Measurements from ENCODE around the gene FUOM.
"Not testable (repeated sequence)": the region's sequence is repeated elsewhere in the genome, so short reads cannot be mapped to it uniquely, and the experiment has no call there.

FUOM gene

DNA sequence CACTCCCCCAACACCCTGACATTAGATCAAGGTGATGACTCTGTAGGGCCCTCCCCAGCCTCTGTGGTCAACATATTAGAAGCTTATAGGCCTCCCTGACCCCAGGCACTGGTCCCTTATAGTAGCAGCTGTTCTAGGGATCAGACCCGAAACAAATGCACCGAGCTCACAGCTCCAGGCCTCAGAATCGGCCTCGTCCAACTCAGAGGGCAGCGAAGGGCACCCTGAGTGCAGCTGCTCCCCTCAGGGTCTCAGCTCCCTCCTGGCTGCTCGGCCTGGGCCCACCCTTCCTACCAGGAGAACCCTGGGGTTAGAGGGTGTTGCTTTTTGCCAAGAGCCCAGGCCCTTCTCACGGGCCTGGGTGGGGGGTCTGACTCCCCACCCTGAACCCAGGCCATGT lies 10.3 kb upstream of the FUOM start:
- no peak for DNase-seq (ENCODE audit: low spot score)

DNA sequence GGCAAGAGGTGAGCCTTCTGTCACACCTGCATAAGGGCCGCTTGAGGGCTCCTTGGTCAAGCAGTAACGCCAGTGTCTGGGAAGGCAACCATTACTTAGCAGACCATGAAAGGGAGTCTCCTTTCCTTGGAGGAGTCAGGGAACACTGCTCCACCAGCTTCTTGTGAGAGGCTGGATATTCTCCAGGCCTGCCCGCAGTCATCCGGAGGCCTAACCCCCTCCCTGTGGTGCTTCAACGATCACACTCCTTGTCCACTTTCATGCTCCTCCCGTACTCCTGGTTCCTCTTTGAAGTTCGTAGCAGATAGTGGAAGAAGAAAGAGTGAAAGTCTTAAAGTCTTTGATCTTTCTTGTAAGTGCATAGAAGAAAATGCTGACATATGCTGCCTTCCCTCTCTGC lies 9.6 kb upstream of the FUOM start:
- not testable (repeated sequence) for DNase-seq (ENCODE audit: low spot score)

DNA sequence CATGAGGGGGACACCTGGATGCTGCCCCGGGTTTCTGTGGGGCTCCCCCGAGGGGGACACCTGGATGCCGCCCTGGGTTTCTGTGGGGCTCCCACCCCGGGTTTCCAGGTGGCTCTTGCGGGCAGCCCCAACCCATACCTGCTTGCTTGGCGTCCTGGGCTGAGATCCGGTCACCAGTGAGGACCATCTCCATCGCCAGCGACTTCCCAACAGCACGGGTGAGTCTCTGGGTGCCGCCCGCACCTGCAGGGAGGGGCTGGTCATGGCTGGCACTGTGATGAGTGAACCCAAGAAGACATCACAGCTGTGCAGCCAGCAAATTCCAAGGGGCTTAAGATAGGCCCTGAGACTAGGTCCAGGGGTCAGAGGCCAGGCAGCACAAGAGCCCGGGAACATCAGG lies 8.9 kb upstream of the FUOM start:
- no peak for DNase-seq (ENCODE audit: low spot score)

DNA sequence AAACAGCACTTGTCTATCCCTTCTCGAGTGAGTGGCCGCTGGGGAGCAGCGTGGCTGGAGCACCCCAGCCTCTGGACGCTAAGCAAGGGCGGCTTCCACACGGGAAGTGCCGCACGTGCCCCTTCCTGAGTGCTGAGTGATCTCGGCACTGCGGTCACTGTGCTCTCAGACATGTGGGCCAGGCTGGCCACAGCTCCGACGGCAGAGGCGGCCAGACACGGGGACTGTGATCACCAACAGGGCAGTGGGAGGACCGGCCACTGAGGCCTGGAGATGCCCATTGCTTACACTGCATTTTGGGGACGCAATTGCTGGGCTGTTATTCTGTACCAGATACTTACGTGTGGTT lies 8.3 kb upstream of the FUOM start:
- no peak for DNase-seq (ENCODE audit: low spot score)

DNA sequence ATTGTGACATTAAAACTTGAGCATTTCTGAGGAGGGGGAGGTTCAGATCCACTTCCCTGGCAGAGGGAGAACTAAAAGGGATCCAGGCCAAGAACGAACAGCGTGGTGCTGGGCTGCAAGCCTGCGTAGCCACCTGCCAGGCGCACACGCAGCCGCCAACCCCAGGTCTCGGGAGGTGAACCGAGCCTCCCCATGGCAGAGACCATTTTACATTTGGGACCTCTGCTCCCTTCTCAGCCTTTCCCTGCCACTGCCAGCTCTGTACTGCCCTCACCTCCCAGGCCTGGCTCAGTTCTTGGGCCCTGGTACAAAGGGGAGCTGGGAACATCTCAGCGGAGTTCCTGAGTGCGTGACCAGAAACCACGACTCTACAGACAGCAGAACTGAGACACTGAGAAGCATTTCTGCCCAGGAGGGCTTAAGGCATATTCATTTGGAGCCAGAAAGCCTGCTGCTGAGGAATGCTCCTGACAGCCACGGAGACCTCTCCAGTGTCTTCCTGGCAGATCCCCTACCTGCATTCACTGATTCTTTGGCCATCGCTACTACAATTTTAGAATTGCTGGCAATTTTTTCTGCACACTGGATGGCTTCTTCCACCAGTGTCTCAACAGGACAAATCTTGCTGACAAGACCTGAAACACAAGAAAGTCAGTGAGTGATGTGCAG lies 7.8 kb upstream of the FUOM start:
- DNase-seq (ENCODE audit: low spot score): no peak

DNA sequence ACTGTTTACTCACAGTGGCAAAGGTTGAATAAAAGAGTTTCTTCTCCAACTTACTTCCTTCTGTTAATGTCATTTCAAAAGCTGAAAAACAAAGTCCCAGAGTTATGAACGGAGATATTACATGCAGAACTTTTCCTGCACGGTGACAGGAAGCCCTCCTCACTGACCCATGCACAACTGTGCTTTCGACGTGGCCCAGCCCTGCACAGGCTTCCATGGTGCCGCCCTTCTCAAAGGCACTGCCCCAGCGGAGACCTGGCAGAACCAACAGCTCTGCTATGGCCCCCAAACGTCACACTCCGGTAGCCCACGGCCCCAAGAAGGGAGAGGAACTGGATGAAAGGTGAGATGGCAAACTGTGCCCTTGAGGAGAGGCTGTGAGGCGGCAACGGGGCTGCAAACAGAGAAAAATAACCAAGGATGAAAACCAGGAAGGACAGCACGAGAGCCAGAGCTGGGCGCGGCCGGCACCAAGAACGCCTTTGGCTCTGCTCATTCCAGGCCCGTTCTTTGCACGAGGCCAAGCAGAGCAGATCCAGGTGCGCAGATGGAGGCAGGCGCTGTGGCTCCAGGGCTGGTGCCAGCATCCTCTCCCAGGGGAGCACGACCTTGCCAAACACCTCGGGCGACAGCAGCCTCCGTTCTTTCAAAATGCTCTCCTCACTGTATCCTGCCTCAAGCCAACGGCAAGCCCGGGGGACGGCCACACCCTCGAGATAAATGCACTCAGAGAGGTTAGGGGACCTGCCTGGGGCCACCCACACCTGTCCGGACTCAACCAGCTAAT lies 7.0 kb upstream of the FUOM start:
- no peak for DNase-seq (ENCODE audit: low spot score)

DNA sequence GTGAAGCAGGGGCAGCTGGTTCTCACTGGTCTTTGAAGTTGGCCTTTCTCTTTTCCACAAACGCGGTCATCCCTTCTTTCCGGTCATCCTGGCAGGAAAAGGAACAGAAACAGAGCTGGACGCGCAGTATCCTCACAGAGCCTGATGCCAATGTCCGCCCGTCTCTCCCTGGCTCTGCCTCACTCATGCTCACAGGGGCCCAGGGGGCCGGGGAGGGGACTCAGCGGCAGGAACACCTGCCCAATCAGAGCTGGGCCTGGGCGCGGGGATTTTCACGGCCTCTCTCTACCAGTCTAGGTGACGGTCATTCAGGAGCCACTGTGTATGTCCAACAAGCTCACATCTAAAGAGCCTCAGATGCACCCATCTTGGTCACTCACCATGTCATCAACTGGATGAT lies 5.0 kb upstream of the FUOM start:
- no peak for DNase-seq (ENCODE audit: low spot score)

DNA sequence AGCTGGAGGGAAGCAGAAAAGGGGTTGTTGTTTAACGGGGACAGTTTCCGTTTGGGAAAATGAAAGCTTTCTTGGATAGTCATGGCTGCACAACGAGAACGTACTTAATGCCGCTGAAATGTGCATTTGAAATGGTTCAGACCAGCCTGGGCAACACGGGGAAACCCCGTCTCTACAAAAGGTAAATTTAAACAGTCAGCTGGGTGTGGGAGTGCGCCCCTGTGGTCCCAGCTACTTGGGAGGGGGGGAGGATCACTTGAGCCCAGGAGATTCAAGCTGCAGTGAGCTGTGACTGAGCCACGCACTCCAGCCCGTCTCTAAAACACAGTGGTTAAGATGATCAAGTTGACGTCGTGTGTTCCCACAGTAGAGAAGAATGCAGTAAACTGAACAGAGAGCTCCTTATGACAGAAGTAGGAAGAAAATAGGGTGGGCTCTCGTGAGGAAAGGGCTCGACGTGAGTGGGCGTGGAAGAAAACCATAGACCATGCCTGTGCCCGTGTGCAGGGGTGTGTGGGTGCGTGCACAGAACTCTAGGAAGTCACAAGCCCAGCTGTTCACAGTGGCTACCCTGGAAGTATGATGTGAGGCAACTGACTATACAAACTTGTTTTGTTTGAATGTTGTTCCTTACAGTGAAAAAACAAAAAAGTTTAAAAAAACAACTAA lies 4.1 kb upstream of the FUOM start:
- no peak for DNase-seq (ENCODE audit: low spot score)

DNA sequence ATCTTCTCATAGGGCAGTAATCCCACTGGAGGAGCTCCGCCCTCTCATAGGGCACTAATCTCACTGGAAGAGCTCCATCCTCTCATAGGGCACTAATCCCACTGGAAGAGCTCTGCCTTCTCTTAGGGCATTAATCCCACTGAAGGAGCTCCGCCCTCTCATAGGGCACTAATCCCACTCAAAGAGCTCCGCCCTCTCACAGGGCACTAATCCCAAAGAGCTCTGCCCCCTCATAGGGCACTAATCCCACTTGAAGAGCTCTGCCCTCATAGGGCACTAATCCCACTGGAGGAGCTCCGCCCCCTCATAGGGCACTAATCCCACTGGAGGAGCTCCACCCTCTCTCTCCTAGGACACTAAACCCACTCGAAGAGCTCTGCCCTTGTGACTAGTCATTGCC lies 3.4 kb upstream of the FUOM start:
- DNase-seq (ENCODE audit: low spot score): no peak

DNA sequence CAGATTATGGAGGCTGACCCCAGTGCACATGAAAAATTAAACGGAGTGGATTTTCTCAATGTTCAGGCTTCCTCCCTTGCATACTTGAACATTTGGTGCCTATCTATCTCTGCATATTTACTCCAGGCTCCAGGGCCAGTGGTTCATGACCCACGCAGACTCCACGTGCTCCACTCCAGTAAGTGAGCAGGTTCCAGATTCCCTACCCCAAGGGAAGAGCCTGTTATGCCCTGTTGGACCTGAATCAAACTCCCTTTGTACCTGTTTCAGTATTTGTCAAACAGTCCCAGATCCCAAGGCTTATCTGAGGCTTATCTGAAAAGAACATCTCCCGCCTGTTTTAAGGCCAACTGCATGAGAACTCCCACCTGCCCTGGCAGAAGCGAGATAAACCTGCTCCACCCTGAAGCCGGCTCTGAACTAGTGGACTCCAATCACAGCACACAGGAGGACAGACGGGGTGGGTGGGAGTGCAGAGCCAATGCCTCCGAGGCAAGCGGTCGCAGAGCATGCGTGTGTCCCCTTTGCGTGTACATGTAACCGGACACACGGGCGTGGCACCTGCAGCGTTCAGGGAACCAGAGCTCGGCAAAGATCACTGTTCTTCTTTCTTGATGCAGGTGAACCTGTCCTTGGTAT lies 2.3 kb upstream of the FUOM start:
- DNase-seq (ENCODE audit: low spot score): no peak

DNA sequence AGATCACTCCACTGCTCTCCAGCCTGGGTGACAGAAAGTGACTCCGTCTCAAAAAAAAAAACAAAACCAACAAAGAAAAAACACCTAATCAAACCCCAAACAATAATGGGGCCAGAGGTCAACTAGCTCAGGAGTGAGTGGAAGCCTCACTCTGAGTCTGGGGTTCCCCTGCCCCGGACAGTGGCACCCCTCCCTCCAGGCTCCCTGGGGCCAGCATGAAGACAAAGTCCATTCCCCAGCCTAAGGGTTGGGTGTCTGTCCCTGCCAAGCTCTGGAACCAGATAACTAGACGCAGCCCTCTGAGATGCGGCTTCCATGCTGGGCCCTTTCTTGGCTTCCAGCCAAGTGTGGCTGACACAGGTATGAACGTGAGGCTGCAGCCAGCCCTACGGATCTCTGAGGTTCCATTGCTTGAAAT lies 1.7 kb upstream of the FUOM start:
- no peak for DNase-seq (ENCODE audit: low spot score)

DNA sequence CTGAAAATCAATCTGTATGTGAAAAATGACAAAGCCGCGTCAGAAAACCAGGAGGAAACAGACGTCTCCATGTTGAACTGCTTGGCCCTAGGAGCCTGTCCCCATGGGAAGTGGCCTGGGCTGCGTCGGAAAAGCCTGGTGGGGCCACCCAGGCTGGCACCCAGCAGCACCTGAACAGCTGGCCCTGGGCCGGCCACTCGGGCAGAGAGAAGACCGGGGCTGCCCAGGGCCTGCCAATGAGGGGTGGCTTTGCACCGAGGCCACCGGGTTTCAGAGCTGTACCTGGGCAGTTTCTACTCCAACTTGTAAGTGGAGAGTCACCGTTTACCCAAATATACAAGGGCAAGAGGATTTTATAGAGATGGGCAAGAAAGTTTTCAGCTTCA lies 1.1 kb upstream of the FUOM start:
- no peak for DNase-seq (ENCODE audit: low spot score)

DNA sequence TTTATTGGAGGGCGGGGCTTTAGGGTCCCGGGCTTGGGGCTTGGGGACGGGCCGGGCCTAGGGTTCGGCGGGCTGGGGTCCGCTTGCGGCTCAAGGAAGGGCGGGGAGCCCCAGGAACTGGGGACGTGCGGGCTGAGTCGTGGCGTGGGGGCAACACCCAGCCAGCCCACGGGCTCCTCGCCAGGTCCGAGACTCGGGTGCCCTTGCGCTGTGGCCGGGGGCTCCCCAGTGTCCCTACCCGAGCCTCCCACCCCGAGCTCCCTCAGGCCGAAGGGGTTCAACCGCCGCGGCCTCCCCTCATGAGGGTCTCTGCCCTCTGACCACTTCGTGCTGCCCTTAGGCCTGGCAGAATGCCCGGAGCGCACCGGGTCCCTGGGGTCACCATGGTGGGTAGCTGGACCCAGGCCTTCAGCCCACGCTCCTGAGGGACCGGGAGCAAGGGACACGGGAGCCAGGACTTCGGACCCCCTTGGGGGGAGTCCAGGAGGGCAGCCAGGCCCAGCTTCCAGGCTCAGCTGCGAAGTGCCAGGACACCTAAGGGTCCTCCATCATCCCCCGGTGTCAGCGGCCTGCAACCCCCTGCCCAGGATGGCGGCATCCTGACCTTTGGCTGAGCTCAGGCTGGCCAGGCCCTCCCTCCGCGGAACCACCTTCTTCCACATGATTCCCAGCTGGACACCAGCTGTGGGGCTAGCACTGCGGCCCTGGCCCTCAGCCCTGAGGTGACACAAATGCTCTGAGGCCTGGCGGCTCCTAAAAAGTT lies 524 bp upstream of the FUOM start:
- no peak for DNase-seq (ENCODE audit: low spot score)

DNA sequence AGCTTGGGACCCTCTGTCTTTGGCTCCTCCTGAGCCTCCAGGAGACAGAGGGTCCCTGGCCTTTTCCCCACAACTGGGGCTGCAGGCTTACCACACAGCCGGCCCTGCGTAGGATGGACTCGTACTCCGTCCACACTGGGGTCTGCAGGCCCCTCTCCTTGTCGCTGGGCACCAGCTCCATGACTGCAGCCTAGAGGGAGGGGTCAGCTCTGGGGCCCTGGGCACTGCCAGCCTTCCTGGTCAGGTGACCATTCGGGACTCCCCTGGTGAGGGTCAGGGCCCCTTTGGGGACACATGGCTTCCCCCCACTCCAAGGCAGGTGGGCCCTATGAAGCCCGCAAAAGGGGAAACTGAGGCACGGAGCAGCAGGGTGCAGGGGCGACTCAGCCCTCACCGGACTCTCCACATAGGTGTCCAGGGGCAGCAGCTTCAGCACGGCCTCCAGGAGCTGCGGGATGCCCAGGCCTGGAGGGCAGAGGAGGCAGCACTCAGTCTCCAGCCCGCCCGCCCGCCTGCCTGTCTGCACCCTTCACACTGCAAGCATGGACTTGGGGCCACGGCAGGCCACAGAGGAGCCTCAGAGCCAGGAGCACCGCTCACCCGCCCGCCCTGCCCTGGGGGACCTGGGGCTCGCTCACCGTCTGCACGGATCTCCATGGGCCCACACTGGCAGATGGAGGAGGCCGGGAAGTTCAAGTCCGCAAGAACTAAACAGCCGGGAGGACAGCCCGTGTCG lies 1.1 kb downstream of the FUOM start:
- no peak for DNase-seq (ENCODE audit: low spot score)

DNA sequence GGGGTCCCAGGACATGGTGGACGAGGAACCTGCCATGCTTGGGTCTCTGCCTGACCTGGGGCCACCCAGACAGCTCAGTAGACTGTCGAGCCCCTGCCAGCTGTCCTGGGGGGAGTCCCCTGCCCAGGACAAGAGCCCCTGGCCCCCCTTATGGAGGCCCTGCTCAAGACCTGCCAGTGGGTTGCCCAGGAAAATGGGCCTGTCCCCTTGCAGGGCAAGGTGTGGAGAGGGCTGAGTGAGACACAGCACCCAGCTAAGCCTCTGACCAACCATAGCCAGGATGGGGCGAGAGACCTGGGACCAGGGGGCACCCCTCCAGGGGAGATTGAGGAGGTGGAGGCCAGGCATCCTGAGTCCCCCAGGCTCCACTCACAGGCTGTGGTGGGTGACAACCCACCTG lies 1.8 kb downstream of the FUOM start:
- DNase-seq (ENCODE audit: low spot score): no peak

DNA sequence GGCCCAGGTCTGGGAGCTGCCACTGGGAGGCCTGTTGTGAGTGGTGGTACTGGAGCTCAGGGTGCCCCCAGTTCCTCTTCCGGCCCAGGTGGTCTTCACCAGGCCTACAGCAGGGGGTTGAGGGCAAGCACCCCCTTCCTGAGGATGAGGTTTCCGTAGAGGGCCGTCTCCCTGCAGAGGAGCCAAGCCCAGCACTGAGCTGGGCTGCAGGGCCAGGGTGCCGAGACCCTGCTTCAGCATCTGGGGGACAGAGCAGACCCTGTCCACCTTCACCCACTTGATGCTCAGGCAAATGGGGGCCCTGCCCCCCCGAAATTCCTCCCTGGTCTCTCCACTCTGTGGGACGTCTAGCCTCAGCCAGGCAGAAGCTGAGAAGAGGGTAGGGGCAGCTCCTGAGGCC lies 2.6 kb downstream of the FUOM start:
- DNase-seq (ENCODE audit: low spot score): no peak

DNA sequence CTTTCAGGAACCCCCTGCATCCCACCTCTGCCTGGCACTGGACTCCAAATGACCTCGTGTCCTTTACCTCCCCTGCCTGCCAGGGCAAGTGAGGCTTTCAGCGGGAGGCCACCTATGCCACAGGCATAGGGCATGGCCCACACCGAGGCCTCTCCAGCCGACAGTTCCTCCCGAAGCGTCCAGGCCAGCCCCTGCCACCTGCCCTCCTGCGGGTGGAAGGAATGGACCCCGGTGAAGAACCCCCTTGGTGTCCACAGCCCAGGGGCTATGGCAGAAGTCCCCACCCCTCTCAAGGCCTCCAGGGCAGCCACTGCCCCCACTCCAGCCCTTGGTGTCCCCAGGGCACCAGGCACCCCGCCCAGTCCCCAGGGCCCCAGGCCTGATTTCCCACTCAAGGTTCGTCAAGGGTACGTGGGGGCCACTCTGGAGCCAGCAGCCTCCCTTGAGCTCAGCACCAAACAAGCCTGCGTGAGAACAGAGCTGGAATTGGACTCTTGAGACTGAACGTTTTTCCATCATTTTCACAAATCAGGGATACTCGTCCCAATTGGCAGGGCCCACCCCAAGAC lies 3.1 kb downstream of the FUOM start:
- no peak for DNase-seq (ENCODE audit: low spot score)

DNA sequence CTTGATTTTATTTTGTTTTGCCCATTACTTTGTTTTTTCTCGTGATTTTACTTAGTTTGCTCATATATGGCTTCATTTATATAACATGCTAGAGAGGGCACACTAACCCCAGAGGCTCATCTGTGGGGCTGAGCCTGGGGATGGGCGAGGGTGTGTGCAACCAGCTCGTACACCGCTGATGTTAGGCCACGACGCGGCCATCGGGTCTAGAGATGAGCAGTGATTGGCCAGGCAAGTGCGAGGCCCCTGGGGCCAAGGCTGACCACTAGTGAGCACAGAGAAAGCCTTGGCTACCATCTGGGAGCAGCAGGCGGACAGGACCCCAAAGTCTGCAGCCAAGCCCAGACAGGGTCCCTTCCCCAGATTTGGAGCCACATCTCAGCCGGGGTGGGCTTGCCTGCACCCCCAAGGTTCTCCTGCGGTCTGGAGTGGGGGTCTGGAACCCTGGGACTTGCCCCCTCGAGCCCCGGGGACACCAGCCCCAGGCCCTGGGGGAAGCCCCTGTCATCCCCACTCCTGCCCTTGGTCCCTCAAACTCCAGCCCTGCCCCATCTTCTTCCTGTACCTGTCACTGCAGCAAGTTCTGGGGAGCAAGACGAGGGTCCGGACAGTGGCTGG lies 3.7 kb downstream of the FUOM start:
- no peak for DNase-seq (ENCODE audit: low spot score)

DNA sequence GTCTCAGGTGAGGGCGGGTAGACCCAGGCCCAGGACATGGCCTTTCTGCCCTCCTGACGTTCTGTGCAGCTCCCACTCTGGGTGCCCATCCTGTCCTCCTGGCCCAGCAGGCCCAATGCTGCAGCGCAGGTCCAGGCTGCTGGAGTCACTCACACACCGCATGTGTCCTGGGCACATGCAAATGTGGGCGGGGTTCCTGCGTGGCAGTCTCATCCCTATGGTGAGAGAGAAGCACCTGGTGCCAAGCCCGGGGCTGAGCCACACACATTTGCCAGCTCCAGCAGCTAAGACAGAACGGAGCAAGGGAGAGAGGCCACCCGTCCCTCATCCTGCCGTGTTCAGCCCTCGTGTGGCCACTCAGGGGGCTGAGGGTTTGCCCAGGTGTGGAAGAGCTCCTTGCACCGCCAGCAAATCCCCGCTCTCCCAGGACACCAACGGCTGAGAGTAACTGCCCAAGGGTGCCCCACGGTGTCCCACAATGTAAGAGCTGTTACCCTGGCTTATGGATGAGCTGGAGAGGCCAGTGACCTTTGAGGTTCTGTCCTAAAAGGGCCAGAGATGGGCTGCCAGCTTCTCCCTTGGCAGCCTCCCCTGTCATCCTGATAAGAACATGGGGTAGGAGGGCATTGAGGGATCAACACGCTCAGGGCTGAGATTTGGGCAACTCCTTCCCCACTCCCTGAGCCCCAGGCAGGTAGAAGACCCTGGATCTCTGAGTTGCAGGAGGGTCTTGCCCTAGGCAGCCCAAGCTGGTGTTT lies 4.4 kb downstream of the FUOM start:
- no peak for DNase-seq (ENCODE audit: low spot score)

All from CD4-positive, alpha-beta T cell treated with Interleukin-6 at 100 ng/mL for 8 hours (primary cell).